ENCODE results near the gene GLT1D1.

DNA sequence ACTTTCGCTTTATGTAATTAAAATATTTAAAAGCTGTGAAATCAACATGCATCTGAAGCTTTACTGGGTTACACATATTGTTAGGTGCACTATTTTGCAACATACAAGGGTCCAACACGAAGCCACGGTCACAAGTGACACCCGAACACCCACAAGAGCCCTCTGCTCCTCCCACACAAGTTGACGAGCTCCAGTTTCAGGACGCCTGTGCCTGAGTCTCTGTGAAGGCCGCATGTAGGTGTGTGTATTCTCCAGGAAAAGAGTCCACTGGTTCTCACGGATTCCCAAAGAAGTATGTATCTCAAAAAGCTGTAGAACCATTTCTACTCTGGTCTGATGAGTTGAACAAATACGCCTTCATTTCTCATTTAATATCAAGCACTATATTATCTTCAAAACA is 41.5 kb upstream of the GLT1D1 start:
- TF ChIP-seq POLR2A (IDR thresholded peaks at IDR 0.05; ENCODE audit: low read depth, low read length) (peak; percentile 53), POLR2AphosphoS5 (IDR thresholded peaks at IDR 0.05; ENCODE audit: low read depth, low read length) (peak; percentile 61; the same call in 1 of the 2 replicates), SPI1 (IDR thresholded peaks at IDR 0.05; ENCODE audit: low read depth, low read length) (no peak), PAX5 (IDR thresholded peaks at IDR 0.05; ENCODE audit: insufficient read depth, low read length, severe bottlenecking) (no peak), TAF1 (IDR thresholded peaks at IDR 0.05; ENCODE audit: low read depth, low read length) (no peak)

Data from GM12891 (cell line).